ENCODE data around the gene CSNK2B.

Gene CSNK2B

DNA sequence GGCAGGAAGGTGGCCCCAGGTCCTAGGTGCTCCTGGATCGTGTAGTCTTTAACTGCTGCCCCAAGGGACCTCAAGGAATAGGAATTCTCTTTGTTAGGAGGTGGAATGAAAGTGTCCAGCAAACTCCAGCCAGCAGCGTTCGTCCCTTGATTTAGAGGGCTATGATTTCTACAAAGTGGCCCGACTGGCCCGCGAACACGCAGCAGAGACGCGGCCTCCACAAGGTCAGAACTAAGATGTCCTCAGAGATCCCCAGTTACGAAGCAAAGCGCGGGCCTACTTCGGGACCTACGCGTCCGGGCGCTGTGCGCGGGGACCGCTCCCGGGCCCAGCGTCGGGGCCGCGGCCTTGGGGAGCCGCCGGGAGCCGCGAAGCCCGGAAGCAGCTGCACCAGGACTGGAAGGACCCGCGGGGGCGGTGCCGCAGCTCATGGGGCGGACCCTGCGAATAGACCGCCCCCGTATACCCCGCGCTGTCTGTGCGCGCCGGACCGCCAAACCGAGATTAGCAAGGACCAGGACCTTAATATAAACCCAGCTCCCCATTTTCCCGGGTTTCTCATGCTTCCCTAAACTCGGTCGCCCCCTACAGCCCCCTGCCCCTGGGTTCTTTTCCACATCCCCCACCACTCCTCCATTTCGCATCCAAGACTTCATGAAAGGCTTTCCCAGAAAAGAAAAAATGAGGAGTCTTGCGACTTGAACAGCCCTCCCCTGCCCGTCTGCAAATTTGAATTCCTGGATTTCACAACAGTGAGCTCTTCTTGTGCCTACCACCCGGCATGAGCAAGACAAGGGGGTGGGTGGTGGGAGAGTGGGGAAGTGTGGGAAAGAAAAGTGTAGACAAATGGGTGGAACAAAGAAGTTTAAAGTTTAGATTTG lies 5.3 kb upstream of the CSNK2B start, which contains the start of gene C6orf47 (continued):
- TF ChIP-seq, protein P1, sequence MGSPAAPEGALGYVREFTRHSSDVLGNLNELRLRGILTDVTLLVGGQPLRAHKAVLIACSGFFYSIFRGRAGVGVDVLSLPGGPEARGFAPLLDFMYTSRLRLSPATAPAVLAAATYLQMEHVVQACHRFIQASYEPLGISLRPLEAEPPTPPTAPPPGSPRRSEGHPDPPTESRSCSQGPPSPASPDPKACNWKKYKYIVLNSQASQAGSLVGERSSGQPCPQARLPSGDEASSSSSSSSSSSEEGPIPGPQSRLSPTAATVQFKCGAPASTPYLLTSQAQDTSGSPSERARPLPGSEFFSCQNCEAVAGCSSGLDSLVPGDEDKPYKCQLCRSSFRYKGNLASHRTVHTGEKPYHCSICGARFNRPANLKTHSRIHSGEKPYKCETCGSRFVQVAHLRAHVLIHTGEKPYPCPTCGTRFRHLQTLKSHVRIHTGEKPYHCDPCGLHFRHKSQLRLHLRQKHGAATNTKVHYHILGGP (tag by site-specific recombination; IDR thresholded peaks at IDR 0.05), result no peak
- TF ChIP-seq, protein P2, sequence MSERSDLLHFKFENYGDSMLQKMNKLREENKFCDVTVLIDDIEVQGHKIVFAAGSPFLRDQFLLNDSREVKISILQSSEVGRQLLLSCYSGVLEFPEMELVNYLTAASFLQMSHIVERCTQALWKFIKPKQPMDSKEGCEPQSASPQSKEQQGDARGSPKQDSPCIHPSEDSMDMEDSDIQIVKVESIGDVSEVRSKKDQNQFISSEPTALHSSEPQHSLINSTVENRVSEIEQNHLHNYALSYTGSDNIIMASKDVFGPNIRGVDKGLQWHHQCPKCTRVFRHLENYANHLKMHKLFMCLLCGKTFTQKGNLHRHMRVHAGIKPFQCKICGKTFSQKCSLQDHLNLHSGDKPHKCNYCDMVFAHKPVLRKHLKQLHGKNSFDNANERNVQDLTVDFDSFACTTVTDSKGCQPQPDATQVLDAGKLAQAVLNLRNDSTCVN (tag by site-specific recombination; optimal IDR thresholded peaks at IDR 0.05), result peak; percentile 95
- TF ChIP-seq ZNF121 (tag by site-specific recombination; IDR thresholded peaks at IDR 0.05) (no peak), ZNF184 (tag by site-specific recombination; IDR thresholded peaks at IDR 0.05) (no peak), ZNF394 (tag by site-specific recombination; IDR thresholded peaks at IDR 0.05; ENCODE audit: borderline replicate concordance) (peak; percentile 35; the same call in 1 of the 2 replicates), ZNF202 (tag by site-specific recombination; IDR thresholded peaks at IDR 0.05; ENCODE audit: borderline replicate concordance) (no peak), ZNF776 (tag by site-specific recombination; IDR thresholded peaks at IDR 0.05; ENCODE audit: borderline replicate concordance) (no peak), ZNF791 (tag by site-specific recombination; IDR thresholded peaks at IDR 0.05) (no peak), ZNF510 (tag by site-specific recombination; IDR thresholded peaks at IDR 0.05; ENCODE audit: insufficient replicate concordance) (no peak), ZNF37A (tag by site-specific recombination; IDR thresholded peaks at IDR 0.05) (no peak), ZNF423 (tag by site-specific recombination; IDR thresholded peaks at IDR 0.05) (no peak), ZNF138 (tag by site-specific recombination; IDR thresholded peaks at IDR 0.05; ENCODE audit: borderline replicate concordance) (no peak), ZFP3 (tag by site-specific recombination; IDR thresholded peaks at IDR 0.05; ENCODE audit: low read depth) (no peak), ZNF521 (tag by site-specific recombination; IDR thresholded peaks at IDR 0.05) (no peak), ZNF416 (tag by site-specific recombination; IDR thresholded peaks at IDR 0.05) (no peak), SP3 (tag by site-specific recombination; IDR thresholded peaks at IDR 0.05) (peak; percentile 84), REPIN1 (tag by site-specific recombination; IDR thresholded peaks at IDR 0.05; ENCODE audit: low read depth) (0 out of 2 replicates have a peak, but pooled peaks have one; percentile 42), ZNF114 (tag by site-specific recombination; IDR thresholded peaks at IDR 0.05) (no peak), MYNN (tag by site-specific recombination; IDR thresholded peaks at IDR 0.05; ENCODE audit: borderline replicate concordance) (no peak), ZNF23 (tag by site-specific recombination; IDR thresholded peaks at IDR 0.05; ENCODE audit: borderline replicate concordance) (no peak), ZNF354C (tag by site-specific recombination; IDR thresholded peaks at IDR 0.05; ENCODE audit: borderline replicate concordance, low read depth) (no peak), ZNF350 (tag by site-specific recombination; IDR thresholded peaks at IDR 0.05) (no peak), ZBTB8A (tag by site-specific recombination; IDR thresholded peaks at IDR 0.05) (peak; percentile 84), ZNF558 (tag by site-specific recombination; IDR thresholded peaks at IDR 0.05) (no peak), KLF7 (tag by site-specific recombination; IDR thresholded peaks at IDR 0.05; ENCODE audit: borderline replicate concordance) (no peak), ZNF24 (tag by site-specific recombination; IDR thresholded peaks at IDR 0.05) (no peak; the same call in 1 of the 2 replicates), KLF8 (tag by site-specific recombination; IDR thresholded peaks at IDR 0.05) (peak; percentile 60), ZFP37 (tag by site-specific recombination; IDR thresholded peaks at IDR 0.05) (no peak)
- TF ChIP-seq, protein P3, sequence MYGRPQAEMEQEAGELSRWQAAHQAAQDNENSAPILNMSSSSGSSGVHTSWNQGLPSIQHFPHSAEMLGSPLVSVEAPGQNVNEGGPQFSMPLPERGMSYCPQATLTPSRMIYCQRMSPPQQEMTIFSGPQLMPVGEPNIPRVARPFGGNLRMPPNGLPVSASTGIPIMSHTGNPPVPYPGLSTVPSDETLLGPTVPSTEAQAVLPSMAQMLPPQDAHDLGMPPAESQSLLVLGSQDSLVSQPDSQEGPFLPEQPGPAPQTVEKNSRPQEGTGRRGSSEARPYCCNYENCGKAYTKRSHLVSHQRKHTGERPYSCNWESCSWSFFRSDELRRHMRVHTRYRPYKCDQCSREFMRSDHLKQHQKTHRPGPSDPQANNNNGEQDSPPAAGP (tag by site-specific recombination; IDR thresholded peaks at IDR 0.05), result no peak
- TF ChIP-seq, protein P4, sequence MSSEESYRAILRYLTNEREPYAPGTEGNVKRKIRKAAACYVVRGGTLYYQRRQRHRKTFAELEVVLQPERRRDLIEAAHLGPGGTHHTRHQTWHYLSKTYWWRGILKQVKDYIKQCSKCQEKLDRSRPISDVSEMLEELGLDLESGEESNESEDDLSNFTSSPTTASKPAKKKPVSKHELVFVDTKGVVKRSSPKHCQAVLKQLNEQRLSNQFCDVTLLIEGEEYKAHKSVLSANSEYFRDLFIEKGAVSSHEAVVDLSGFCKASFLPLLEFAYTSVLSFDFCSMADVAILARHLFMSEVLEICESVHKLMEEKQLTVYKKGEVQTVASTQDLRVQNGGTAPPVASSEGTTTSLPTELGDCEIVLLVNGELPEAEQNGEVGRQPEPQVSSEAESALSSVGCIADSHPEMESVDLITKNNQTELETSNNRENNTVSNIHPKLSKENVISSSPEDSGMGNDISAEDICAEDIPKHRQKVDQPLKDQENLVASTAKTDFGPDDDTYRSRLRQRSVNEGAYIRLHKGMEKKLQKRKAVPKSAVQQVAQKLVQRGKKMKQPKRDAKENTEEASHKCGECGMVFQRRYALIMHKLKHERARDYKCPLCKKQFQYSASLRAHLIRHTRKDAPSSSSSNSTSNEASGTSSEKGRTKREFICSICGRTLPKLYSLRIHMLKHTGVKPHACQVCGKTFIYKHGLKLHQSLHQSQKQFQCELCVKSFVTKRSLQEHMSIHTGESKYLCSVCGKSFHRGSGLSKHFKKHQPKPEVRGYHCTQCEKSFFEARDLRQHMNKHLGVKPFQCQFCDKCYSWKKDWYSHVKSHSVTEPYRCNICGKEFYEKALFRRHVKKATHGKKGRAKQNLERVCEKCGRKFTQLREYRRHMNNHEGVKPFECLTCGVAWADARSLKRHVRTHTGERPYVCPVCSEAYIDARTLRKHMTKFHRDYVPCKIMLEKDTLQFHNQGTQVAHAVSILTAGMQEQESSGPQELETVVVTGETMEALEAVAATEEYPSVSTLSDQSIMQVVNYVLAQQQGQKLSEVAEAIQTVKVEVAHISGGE (tag by site-specific recombination; conservative IDR thresholded peaks at IDR 0.05; ENCODE audit: low read depth), result peak; percentile 76
- TF ChIP-seq, protein P5, sequence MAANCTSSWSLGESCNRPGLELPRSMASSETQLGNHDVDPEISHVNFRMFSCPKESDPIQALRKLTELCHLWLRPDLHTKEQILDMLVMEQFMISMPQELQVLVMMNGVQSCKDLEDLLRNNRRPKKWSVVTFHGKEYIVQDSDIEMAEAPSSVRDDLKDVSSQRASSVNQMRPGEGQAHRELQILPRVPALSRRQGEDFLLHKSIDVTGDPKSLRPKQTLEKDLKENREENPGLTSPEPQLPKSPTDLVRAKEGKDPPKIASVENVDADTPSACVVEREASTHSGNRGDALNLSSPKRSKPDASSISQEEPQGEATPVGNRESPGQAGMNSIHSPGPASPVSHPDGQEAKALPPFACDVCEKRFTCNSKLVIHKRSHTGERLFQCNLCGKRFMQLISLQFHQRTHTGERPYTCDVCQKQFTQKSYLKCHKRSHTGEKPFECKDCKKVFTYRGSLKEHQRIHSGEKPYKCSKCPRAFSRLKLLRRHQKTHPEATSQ (tag by site-specific recombination; IDR thresholded peaks at IDR 0.05), result no peak
